Fibroblast of lung (primary cell): Measurements from ENCODE around the gene CCDC106. TPM values are rescaled to one million over a fixed set of nuclear protein-coding genes. Genes with fewer than 3 reads are reported as not detected.

Experiments used
- DNase-seq, 2 donors: peaks; one replicate each; pipeline versions ENCODE4 v3.0.0 to v3.0.0-alpha.2; 2010; ENCODE audit warnings: low read depth in 2 of 2
- H2AFZ ChIP-seq: 2 replicates; pipeline ENCODE4 v1.5.1; 2012; ENCODE audit warnings: low read length, control low read depth, inconsistent platforms
- H3K27ac ChIP-seq: 2 replicates; pipeline ENCODE4 v1.5.1; 2011; ENCODE audit warnings: low read length, control low read depth; ENCODE audit not compliant: insufficient read depth
- H3K27me3 ChIP-seq: 2 replicates; pipeline ENCODE4 v1.5.1; 2011; ENCODE audit warnings: mild to moderate bottlenecking, low read length; ENCODE audit not compliant: control insufficient read depth, insufficient read depth
- H3K36me3 ChIP-seq: 2 replicates; pipeline ENCODE4 v1.5.1; 2011; ENCODE audit warnings: low read length; ENCODE audit not compliant: control insufficient read depth, insufficient read depth
- H3K4me1 ChIP-seq: 2 replicates; pipeline ENCODE4 v1.5.1; 2011; ENCODE audit warnings: low read length; ENCODE audit not compliant: control insufficient read depth, insufficient read depth; ENCODE audit errors: extremely low read depth
- H3K4me2 ChIP-seq: 2 replicates; pipeline ENCODE4 v1.5.1; 2011; ENCODE audit warnings: low read length, control low read depth; ENCODE audit not compliant: insufficient read depth; ENCODE audit errors: extremely low read depth
- H3K4me3 ChIP-seq, 4 experiments: fragments of 200-600 bp in 1 of 4; sonication (generic) in 1 of 4; replicated peaks in 1 of 4; 2 replicates each; pipeline ENCODE4 v1.5.1; 2011 to 2016; ENCODE audit warnings: low read length in 4 of 4, low read depth in 3 of 4, mild to moderate bottlenecking in 3 of 4, control low read depth in 2 of 4, inconsistent platforms in 1 of 4, mixed read lengths in 1 of 4; ENCODE audit not compliant: insufficient read depth in 1 of 4; ENCODE audit errors: control extremely low read depth in 1 of 4
- H3K79me2 ChIP-seq: 2 replicates; pipeline ENCODE4 v1.5.1; 2012; ENCODE audit warnings: mild to moderate bottlenecking, low read length, inconsistent platforms; ENCODE audit not compliant: control insufficient read depth, insufficient read depth
- H3K9ac ChIP-seq: 2 replicates; pipeline ENCODE4 v1.5.1; 2011; ENCODE audit warnings: mild to moderate bottlenecking, low read length, control low read depth; ENCODE audit not compliant: insufficient read depth
- H3K9me3 ChIP-seq: 2 replicates; pipeline ENCODE4 v1.5.1; 2012; ENCODE audit warnings: low read depth, low read length; ENCODE audit not compliant: control insufficient read depth, insufficient read depth
- H4K20me1 ChIP-seq: 2 replicates; pipeline ENCODE4 v1.5.1; 2011; ENCODE audit warnings: low read length; ENCODE audit not compliant: control insufficient read depth, insufficient read depth; ENCODE audit errors: extremely low read depth
- EZH2 ChIP-seq: IDR thresholded peaks from 2 replicates; pipeline ENCODE4 v1.5.1; 2012; ENCODE audit warnings: low read length, control low read depth, mild to moderate bottlenecking; ENCODE audit errors: missing control alignments
- polyA plus RNA-seq, 2 donors: library from polyadenylated mRNA; depleted of rRNA in 1 of 2; stranded (reverse) in 1 of 2; unstranded in 1 of 2; fragments of >200 nt; gene quantifications; 2 replicates each; pipeline ENCODE4 v1.2.1, GENCODE V29; 2011 to 2012; ENCODE audit warnings: missing spikeins in 1 of 2
- total RNA-seq: library from RNA; depleted of rRNA; stranded (reverse); fragments of >200 nt; gene quantifications from 2 replicates; pipeline ENCODE4 v1.2.1, GENCODE V29; 2014
- TF ChIP-seq, protein P1 (sequence below), 2 donors: IDR thresholded peaks in 1 of 2; conservative IDR thresholded peaks in 1 of 2; 1 replicate in 1 of 2; 2 replicates in 1 of 2; pipeline ENCODE4 v1.5.1; 2011 to 2012; ENCODE audit warnings: low read length in 2 of 2, control low read depth in 1 of 2, inconsistent platforms in 1 of 2, low read depth in 1 of 2, mild to moderate bottlenecking in 1 of 2

Gene CCDC106
- total and polyA plus RNA-seq, 2 donors (not counting 1 experiment from before 2014, with no cell fraction given): 4.5 to 10.2 TPM

DNA sequence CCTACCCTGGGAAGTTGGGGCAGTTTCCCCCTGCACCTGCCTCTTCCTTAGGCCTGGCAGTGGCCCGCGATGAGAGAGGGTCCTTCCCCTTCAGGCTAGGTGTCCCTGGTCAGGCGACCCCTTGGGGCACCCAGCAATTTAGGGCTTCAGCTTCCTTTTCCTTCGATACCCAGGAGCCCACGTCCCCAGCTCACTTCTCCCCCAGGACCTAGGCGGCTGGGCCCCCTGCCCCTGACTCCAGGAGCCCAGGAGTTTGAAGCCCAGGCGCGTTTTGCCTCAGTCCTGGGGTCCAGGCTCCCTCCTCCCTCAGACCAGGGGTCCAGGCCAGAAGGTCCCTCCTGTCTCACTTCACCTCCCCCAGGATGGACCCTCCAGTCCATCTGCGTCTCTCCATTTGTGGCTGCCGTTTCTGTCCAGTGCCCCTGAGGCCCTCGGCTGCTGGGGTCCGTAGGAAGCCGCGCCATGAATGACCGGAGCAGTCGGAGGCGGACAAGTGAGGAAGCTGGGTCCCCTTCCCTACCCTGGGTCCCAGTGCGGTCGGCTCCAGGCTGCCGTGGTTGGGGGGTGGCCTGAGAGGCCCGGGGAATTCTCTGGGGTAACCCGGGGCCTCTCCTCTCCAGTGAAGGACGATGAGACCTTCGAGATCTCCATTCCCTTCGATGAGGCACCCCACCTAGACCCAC lies 714 bp downstream of the CCDC106 start:
- Histone ChIP-seq H4K20me1 (no peaks in the 10 kb centered on the region), H3K4me2 (peak overlapping the region; percentile 49), H3K79me2 (peaks cover 18% of the 10 kb centered on the region), H3K4me1 (peaks cover 3% of the 10 kb centered on the region), H3K9me3 (no peaks in the 10 kb centered on the region), H3K4me3 (peak overlapping the region; percentile 58 to 79 (median 64)), H3K27me3 (no peaks in the 10 kb centered on the region), H3K27ac (no peak overlapping the region), H2AFZ (no peak overlapping the region), H3K36me3 (peaks cover 18% of the 10 kb centered on the region), H3K9ac (peak overlapping the region; percentile 61)
- DNase-seq: no peak
- TF ChIP-seq EZH2: no peak
- TF ChIP-seq, protein P1, sequence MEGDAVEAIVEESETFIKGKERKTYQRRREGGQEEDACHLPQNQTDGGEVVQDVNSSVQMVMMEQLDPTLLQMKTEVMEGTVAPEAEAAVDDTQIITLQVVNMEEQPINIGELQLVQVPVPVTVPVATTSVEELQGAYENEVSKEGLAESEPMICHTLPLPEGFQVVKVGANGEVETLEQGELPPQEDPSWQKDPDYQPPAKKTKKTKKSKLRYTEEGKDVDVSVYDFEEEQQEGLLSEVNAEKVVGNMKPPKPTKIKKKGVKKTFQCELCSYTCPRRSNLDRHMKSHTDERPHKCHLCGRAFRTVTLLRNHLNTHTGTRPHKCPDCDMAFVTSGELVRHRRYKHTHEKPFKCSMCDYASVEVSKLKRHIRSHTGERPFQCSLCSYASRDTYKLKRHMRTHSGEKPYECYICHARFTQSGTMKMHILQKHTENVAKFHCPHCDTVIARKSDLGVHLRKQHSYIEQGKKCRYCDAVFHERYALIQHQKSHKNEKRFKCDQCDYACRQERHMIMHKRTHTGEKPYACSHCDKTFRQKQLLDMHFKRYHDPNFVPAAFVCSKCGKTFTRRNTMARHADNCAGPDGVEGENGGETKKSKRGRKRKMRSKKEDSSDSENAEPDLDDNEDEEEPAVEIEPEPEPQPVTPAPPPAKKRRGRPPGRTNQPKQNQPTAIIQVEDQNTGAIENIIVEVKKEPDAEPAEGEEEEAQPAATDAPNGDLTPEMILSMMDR (conservative IDR thresholded peaks at IDR 0.05 in 1 of 2, IDR thresholded peaks at IDR 0.05 in 1 of 2; ENCODE audit: low read depth in 1 of 2, low read length in 2 of 2): no peak

DNA sequence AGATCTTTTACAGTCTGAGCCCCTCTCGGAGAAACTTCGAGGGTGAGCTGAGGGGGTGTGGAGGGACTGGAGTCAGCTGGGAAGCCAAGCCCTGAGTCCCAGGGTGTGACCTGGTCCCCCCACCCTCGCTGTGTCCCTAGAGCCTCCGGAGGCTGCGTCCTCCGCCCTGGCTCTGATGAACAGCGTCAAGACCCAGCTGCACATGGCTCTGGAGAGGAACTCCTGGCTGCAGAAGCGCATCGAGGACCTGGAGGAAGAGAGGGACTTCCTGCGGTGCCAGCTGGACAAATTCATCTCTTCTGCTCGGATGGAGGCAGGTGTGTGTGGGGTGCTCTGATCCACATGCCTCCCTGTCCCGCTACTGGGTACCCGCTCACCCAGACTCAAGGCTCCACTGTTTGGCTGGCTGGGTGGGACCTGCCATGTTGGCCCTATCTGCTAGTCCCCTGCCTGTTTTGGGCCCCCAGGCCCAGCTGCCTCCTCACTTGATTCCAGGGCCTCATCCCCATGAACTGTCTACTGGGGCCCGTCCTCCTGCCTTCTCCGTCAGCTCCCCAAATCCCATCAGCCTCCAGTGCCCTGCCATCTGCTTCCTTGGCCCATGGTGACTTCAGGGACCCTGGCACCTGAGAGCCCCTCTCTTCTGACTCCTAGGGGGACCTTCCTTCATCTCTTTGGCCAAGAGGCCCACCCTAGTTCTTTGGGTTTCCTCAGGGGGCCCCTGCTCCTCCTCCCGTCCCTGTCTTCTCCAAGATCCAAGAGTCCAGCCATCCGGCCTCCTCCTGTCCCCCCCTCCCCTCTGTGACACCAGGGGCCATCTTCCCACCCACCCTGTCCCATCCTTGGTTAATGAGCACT lies 1.5 kb downstream of the CCDC106 start:
- no peak overlapping the region for H3K27ac ChIP-seq
- H4K20me1 ChIP-seq: no peaks in the 10 kb centered on the region
- no peaks in the 10 kb centered on the region for H3K27me3 ChIP-seq
- no peak overlapping the region for H3K9ac ChIP-seq
- peak overlapping the region in 2 of 4 experiments; percentile 69 to 79 for H3K4me3 ChIP-seq
- TF ChIP-seq, protein P1 (conservative IDR thresholded peaks at IDR 0.05 in 1 of 2, IDR thresholded peaks at IDR 0.05 in 1 of 2; ENCODE audit: low read depth in 1 of 2, low read length in 2 of 2): no peak
- no peak for TF ChIP-seq EZH2
- peaks cover 2% of the 10 kb centered on the region for H3K4me1 ChIP-seq
- H3K9me3 ChIP-seq: no peaks in the 10 kb centered on the region
- DNase-seq: no peak
- no peak overlapping the region for H2AFZ ChIP-seq
- peak overlapping the region; percentile 49 for H3K4me2 ChIP-seq
- peaks cover 18% of the 10 kb centered on the region for H3K36me3 ChIP-seq
- peaks cover 11% of the 10 kb centered on the region for H3K79me2 ChIP-seq

DNA sequence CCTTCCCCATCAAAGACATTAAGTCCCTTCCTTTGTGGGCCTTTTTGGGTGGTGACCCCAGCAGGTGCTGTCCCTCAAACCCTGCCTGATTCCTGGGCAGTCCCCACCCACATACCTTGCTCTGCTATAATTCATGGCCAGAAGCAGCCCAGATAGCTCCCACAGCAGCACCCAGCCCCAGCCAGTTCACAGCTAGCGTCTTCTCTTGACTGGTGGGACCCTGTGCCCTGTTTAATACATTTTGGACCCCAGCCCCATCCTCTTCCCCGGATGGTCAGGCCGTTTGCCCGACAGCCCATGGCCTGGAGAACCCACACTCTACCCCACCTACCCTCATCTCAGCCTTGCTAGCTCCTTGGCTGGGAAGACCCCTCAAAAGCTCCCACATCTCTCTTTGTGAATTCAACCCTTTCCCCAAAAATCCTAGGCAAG lies 2.1 kb downstream of the CCDC106 start:
- no peaks in the 10 kb centered on the region for H4K20me1 ChIP-seq
- no peak for TF ChIP-seq EZH2
- TF ChIP-seq, protein P1 (conservative IDR thresholded peaks at IDR 0.05 in 1 of 2, IDR thresholded peaks at IDR 0.05 in 1 of 2; ENCODE audit: low read depth in 1 of 2, low read length in 2 of 2): no peak
- no peaks in the 10 kb centered on the region for H3K9me3 ChIP-seq
- H3K9ac ChIP-seq: no peak overlapping the region
- H3K27ac ChIP-seq: no peak overlapping the region
- DNase-seq: no peak
- H3K4me3 ChIP-seq: no peak overlapping the region
- no peak overlapping the region for H3K4me2 ChIP-seq
- peaks cover 12% of the 10 kb centered on the region for H3K36me3 ChIP-seq
- H2AFZ ChIP-seq: no peak overlapping the region
- no peaks in the 10 kb centered on the region for H3K4me1 ChIP-seq
- peaks cover 7% of the 10 kb centered on the region for H3K79me2 ChIP-seq
- H3K27me3 ChIP-seq: no peaks in the 10 kb centered on the region
